GM06990 (cell line): ENCODE data around the gene PRPSAP1.

Experiments
- DNase-seq: peaks from one replicate; pipeline ENCODE4 v3.0.0-alpha.2; 2011; ENCODE audit not compliant: insufficient read length; ENCODE audit errors: extremely low read depth
- H3K27me3 ChIP-seq: replicated peaks from 2 replicates; pipeline ENCODE4 v1.6.0; 2011; ENCODE audit warnings: low read length; ENCODE audit not compliant: control insufficient read depth, insufficient read depth
- H3K36me3 ChIP-seq: 2 replicates; pipeline ENCODE4 v1.5.1; 2011; ENCODE audit warnings: low read length; ENCODE audit not compliant: control insufficient read depth, insufficient read depth
- H3K4me3 ChIP-seq: replicated peaks from 2 replicates; pipeline ENCODE4 v1.5.1; 2011; ENCODE audit warnings: low read depth, mild to moderate bottlenecking, control low read depth, low read length
- TF ChIP-seq, protein P1 (sequence below): IDR thresholded peaks from 2 replicates; pipeline ENCODE4 v1.5.1; 2011; ENCODE audit warnings: low read length, control low read depth, mild to moderate bottlenecking, inconsistent platforms; ENCODE audit not compliant: insufficient read depth, poor library complexity, severe bottlenecking

PRPSAP1 gene

DNA sequence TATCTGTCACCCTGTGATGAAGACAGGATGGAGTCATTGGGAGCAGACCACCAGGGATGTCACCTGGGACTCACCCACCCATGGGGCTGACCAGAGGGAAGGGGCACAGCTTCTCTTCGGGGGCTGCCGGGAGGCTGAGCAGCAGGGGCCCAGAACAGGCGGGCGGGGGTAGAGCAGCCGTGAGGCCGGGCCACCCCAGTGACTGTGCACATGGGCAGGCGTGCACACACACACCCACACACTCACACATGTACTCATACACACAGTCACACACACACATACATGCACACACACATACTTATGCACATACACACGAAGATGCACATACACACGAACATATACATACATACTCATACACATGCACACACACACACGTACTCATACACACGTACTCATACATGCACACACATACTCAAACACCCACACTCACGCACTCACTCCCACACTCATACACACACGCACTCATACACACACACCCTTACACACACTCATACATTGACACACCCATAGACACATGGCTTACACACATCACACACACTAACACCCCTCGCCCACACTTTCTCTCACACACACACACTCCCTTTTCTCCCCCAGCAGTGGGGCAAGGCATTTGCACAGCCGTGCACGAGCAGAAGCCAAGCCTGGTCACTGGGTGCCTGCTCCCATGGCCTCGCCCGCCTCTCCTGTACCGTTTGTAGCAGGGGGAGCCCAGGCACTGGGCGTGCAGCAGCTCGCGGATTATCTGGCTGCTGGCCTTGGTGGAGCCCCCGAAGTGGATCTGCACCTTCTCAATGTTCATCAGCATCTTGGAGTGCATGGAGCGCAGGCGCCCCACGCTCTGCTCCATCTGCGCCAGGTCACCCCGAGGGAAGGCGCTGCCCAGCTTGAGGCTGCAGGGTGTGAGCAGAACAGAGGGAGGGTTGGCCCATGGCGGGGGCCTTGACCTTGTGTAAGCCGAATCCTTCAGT lies 76.1 kb downstream of the PRPSAP1 start:
- TF ChIP-seq, protein P1, sequence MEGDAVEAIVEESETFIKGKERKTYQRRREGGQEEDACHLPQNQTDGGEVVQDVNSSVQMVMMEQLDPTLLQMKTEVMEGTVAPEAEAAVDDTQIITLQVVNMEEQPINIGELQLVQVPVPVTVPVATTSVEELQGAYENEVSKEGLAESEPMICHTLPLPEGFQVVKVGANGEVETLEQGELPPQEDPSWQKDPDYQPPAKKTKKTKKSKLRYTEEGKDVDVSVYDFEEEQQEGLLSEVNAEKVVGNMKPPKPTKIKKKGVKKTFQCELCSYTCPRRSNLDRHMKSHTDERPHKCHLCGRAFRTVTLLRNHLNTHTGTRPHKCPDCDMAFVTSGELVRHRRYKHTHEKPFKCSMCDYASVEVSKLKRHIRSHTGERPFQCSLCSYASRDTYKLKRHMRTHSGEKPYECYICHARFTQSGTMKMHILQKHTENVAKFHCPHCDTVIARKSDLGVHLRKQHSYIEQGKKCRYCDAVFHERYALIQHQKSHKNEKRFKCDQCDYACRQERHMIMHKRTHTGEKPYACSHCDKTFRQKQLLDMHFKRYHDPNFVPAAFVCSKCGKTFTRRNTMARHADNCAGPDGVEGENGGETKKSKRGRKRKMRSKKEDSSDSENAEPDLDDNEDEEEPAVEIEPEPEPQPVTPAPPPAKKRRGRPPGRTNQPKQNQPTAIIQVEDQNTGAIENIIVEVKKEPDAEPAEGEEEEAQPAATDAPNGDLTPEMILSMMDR, result no peak
- no peaks in the 10 kb centered on the region for H3K36me3 ChIP-seq

DNA sequence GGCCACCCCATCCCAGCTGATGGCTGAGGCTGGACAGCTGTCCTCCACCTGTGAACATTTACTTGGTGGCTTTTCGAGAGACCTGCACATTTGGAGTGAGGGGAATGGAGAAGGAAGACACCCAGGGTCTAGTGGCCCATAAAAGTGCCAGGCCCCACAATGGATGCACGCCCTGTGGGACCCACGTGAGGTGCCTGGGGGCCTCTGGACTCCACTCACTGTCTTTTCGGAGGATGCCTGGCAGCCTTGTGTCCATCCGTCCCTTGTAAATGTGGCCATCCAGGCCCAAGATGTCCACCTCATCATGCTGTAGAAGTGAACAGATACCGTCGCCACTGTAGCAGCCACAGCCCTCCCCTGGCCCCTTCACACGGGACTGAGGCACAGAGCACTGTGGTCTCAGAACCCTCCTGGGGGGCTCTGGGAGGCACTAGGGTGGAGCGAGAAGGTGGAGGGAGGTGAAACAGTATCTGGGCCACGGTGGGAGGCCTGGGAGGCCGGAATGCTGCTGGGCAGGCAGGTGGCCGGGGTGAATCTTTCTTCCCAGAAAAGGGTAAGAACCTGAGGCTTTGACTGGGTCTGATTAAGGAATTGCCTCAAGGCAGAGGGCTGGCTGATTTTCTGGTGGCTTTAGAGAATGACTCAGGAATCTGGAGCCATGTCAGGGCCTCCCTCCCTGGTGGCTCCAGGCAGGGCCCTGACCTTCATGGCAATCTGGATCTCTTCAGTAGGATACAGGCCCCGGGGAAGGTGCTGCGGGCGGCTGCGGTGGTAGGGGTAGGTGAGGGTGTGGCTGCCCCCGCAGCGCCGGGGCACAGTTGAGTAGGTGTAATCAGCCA lies 77.0 kb downstream of the PRPSAP1 start:
- Histone ChIP-seq H3K4me3 (no peak overlapping the region), H3K36me3 (no peaks in the 10 kb centered on the region), H3K27me3 (no peaks in the 10 kb centered on the region)
- no peak for DNase-seq
- TF ChIP-seq, protein P1, result no peak

More for the DNA sequence above, 76.1 kb downstream of the PRPSAP1 start:
- Histone ChIP-seq H3K4me3 (no peak overlapping the region), H3K27me3 (no peaks in the 10 kb centered on the region)
- no peak for DNase-seq

DNA sequence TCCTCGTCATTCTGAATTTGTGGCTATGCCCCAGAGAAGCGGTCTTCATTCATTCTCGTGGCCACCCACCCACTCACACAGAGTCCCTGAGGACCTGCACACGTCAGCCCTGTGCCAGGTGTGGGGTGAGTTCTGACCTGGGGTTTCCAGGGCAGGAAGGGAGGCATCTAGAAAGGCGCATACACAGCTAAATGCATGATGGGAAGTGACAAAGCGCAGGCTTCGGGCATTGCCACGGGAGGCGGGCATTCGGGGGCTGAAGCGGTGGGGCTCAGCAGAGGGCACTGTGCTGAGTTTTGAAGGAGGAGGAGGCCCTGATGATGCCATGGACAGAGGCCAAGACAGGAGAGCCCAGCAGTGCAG lies 77.7 kb downstream of the PRPSAP1 start:
- no peaks in the 10 kb centered on the region for H3K27me3 ChIP-seq
- no peaks in the 10 kb centered on the region for H3K36me3 ChIP-seq
- TF ChIP-seq, protein P1, result no peak
- H3K4me3 ChIP-seq, result no peak overlapping the region
- no peak for DNase-seq

DNA sequence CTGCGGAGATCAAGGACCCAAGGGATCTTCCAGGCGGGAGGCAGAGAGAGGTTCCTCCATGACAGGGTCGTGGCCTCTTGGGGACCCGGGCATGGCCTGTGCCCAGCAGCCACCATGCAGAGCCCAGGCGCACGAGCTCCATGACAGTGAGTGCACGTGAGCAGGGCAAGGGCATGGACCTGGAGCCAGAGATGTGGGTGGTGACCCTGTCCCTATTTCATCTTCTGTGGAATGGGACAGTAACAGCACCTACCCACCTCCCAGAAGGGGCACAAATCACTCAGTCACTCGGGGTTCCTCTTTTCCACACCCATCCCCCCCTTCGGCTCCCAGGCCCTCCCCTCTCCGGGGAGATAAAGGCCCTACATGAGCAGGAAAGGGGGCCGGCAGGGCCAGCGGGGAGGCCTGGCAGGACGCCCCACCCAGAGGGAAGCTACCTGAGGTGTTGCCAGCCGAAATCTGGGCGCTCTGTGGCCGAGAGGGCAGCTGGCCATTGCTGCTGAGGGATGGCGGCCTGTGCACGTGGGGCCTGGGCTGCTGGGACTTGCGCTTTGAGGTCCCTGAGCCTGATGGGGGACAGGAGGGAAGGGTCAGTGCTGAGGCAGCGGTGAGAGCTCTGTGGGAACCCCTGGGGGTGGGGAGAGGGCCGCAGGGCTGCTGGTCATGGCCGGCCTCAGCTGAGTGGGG lies 78.2 kb downstream of the PRPSAP1 start:
- DNase-seq, result no peak
- TF ChIP-seq, protein P1, result no peak
- no peak overlapping the region for H3K4me3 ChIP-seq
- H3K36me3 ChIP-seq, result peaks cover 1% of the 10 kb centered on the region; the same call in 1 of the 2 replicates
- no peaks in the 10 kb centered on the region for H3K27me3 ChIP-seq

DNA sequence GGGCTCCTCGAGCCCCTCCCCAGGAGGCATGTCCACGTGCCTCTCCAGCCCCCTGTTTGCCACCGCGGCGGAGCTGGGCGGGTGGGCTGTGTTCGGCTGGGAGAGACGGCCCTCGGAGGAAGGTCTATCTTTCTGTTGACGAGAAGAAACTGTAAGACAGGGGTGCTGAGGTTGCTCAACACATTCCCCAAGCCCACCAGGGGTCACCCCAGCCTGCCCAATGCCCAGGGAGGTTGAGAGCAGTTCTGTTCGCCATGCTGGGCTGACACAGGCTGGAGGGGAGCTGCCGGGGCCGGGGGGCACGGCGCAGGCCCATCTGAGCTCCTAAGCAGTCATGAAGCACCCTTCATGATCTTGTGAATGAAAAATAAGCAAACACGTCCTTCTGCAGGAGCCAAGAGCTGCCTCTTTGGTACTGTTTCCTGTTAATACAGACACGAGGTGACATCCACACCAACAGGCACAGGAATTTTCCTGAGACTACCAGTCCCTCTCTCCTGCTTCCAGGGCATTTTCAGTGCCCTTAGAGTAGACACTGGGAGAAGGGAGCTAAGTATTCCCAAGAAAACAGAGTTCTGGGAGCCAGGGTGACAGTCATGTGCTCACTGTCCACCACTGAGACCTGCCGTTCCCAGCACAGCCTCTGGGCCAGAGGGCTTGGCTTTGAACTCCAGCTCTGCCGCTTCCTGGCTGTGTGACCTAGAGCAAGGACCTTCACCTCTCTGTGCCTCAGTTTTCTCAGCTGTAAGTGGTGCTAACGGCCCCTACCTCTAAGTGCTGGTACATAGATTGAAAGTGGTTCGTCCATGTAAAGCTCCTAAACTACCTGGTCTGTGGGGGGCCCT lies 79.4 kb downstream of the PRPSAP1 start:
- Histone ChIP-seq H3K4me3 (no peak overlapping the region), H3K27me3 (no peaks in the 10 kb centered on the region), H3K36me3 (peaks cover 3% of the 10 kb centered on the region)
- peak; percentile 60 for DNase-seq
- TF ChIP-seq, protein P1, result peak; percentile 1
